Activated T-helper 1 cell treated with Interleukin-2 at 50 U/mL for 16 hours (primary cell): ENCODE data around the gene PRKD2.
"Not testable (repeated sequence)": the region's sequence is repeated elsewhere in the genome, so short reads cannot be mapped to it uniquely, and the experiment has no call there.

Source experiments
- DNase-seq: peaks from one replicate; pipeline ENCODE4 v3.0.0-alpha.2; 2020; ENCODE audit warnings: low read depth

PRKD2 gene

GRCh38 chr19:46631481-46631880 is 85.4 kb downstream of the PRKD2 start:
- no peak for DNase-seq

- DNase-seq = no peak
These were observed 86.2 kb downstream of the PRKD2 start for GRCh38 chr19:46630586-46631205.

- DNase-seq = no peak
These were observed 87.3 kb downstream of the PRKD2 start for GRCh38 chr19:46629546-46630025.

GRCh38 chr19:46628970-46629369 is 87.9 kb downstream of the PRKD2 start:
- not testable (repeated sequence) for DNase-seq

GRCh38 chr19:46626446-46626845 is 90.5 kb downstream of the PRKD2 start:
- no peak for DNase-seq

GRCh38 chr19:46625731-46626130 is 91.2 kb downstream of the PRKD2 start:
- DNase-seq = no peak

- DNase-seq = no peak
These were observed 91.8 kb downstream of the PRKD2 start, which contains the start of gene PTGIR for GRCh38 chr19:46624958-46625661. TSS of gene PTGIR (minus strand) at chr19:46625089. CDS start at chr19:46624225, 864 bp downstream.
